22Rv1 (cell line): ENCODE data around the gene GALM.
"Not testable (repeated sequence)": the region's sequence is repeated elsewhere in the genome, so short reads cannot be mapped to it uniquely, and the experiment has no call there.

ENCODE experiments used
- H3K27ac ChIP-seq: fragments of 450-650 bp; 2 replicates; pipeline ENCODE4 v1.5.1; 2017
- ZFX ChIP-seq: fragments of 450-650 bp; IDR thresholded peaks from 2 replicates; pipeline ENCODE4 v1.6.1; 2017; ENCODE audit warnings: antibody characterized with exemption, borderline replicate concordance
- TF ChIP-seq, protein P1 (sequence below): fragments of 450-650 bp; IDR thresholded peaks from 2 replicates; pipeline ENCODE4 v1.5.1; 2017; ENCODE audit warnings: mild to moderate bottlenecking

GALM gene

DNA sequence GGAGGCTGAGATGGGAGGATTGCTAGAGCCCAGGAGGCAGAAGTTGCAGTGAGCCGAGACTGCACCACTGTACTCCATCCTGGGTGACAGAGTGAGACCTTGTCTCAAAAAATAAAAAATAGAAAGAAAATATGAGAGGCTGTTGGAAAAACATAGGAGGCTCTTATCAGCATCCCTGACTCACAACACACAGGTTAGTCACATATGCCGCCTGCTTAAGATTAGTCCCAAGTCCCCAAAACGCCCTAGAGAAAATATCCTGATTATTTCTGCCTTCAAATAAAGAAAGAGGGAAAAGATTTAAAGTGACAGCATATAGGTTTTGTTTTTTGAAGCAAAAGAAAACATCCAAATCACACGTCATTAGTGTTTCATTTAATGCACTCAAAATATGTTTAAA lies 29.8 kb upstream of the GALM start:
- H3K27ac ChIP-seq: no peak overlapping the region
- no peak for TF ChIP-seq ZFX
- TF ChIP-seq, protein P1, sequence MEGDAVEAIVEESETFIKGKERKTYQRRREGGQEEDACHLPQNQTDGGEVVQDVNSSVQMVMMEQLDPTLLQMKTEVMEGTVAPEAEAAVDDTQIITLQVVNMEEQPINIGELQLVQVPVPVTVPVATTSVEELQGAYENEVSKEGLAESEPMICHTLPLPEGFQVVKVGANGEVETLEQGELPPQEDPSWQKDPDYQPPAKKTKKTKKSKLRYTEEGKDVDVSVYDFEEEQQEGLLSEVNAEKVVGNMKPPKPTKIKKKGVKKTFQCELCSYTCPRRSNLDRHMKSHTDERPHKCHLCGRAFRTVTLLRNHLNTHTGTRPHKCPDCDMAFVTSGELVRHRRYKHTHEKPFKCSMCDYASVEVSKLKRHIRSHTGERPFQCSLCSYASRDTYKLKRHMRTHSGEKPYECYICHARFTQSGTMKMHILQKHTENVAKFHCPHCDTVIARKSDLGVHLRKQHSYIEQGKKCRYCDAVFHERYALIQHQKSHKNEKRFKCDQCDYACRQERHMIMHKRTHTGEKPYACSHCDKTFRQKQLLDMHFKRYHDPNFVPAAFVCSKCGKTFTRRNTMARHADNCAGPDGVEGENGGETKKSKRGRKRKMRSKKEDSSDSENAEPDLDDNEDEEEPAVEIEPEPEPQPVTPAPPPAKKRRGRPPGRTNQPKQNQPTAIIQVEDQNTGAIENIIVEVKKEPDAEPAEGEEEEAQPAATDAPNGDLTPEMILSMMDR: no peak

DNA sequence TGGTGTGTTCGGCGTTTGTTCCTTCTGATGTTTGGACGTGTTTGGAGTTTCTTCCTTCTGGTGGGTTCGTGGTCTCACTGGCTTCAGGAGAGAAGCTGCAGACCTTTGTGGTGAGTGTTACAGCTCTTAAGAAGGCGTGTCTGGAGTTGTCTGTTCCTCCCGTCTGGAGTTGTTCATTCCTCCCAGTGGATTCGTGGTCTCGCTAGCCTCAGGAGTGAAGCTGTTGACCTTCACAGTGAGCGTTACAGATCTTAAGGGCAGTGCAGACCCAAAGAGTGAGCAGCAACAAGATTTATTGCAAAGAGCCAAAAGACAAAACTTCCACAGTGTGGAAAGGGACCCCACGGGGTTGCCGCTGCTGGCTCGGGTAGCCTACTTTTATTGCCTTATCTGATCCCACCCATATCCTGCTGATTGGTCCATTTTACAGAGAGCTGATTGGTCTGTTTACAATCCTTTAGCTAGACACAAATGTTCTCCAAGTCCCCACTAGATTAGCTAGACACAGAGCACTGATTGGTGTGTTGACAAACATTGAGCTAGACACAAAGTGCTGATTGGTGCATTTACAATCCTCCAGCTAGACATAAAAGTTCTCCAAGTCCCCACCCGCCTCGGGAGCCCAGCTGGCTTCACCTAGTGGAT lies 23.4 kb upstream of the GALM start:
- H3K27ac ChIP-seq: not testable (repeated sequence)

DNA sequence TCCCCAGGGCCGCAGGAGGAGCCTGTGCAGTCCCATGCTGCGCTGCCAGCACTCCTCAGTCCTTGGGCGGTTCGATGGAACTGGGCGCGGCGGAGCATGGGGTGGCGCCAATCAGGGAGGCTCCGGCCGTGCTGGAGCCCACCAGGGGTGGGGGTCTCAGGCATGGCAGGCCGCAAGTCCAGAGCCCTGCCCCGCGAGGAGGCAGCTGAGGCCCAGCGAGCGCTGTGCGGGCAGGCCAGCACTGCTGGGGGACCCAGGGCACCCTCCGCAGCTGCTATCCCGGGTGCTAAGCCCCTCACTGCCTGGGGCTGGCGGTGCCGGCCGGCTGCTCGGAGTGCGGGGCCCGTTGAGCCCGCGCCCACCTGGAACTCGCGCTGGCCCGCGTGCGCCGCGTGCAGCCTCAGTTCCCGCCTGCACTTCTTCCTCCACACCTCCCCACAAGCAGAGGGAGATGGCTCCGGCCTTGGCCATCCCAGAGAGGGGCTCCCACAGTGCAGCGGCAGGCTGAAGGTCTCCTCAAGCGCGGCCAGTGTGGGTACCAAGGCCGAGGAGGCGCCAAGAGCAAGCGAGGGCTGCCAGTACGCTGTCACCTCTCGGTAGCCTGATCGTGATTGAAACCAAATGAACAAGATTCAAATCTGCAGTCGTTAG lies 22.8 kb upstream of the GALM start:
- no peak for TF ChIP-seq ZFX
- TF ChIP-seq, protein P1: no peak
- no peak overlapping the region for H3K27ac ChIP-seq

DNA sequence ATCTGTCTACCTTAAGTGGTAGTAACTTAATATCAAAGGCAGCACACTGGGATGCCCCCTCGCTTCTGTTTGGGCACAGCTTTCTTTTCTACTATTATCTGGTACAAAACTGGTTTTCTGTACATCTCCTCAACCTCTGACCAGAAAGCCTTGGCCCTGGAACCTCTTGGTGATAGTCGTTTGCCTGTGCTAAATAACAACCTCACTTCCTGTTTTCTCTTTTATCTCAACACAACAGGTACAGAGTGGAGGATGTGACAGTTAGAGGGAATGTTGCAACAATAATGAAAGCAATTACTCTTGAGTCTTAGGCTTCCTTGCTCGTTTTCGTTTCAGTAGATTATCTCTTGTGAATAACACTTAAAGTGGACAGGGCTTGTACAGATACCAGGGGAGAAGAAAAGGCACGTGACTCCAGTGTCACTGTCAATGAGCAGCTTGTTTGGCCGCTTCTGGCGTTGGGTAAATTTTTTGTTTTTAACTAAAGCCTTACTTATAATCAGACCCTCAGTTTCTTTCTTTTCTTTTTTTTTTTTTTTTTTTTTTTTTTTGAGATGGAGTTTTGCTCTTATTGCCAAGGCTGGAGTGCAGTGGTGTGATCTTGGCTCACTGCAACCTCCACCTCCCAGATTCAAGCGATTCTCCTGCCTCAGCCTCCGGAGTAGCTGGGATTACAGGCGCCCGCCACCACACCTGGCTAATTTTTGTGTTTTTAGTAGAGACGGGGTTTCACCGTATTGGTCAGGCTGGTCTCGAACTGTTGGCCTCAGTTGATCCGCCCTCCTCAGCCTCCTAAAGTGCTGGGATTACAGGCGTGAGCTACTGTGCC lies 22.0 kb upstream of the GALM start:
- H3K27ac ChIP-seq: not testable (repeated sequence)

DNA sequence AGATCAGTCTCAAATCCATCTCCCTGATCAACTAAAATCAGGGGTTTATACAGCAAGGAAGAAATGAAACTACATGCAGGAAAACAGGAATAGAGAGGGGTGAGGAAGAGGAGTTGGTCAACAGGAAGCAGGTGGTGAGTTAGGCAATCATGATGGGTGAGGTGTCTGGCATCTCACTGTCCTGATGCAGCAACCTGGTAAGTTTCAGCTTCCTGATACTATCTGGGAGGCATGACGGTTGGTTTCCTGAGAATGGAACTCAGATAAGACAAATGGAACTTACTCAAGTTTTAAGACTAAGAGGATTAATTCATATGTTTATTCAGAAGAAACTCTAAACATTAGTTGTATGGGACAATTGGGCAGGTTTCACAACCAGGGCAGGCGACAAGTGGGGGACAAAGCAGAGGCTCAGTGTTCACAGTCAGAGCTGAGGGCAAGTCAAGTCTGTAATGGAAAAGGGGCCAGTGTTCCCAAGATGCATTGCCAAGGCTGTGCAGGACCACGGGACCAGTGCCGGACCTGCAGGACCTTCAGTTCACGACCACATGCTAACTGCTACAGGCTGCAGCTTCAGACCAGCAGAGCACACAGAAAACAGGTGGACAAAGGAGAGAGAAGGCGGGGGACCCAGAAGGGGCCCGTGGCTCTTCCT lies 17.7 kb upstream of the GALM start:
- TF ChIP-seq ZFX: no peak
- TF ChIP-seq, protein P1: no peak
- H3K27ac ChIP-seq: no peak overlapping the region

DNA sequence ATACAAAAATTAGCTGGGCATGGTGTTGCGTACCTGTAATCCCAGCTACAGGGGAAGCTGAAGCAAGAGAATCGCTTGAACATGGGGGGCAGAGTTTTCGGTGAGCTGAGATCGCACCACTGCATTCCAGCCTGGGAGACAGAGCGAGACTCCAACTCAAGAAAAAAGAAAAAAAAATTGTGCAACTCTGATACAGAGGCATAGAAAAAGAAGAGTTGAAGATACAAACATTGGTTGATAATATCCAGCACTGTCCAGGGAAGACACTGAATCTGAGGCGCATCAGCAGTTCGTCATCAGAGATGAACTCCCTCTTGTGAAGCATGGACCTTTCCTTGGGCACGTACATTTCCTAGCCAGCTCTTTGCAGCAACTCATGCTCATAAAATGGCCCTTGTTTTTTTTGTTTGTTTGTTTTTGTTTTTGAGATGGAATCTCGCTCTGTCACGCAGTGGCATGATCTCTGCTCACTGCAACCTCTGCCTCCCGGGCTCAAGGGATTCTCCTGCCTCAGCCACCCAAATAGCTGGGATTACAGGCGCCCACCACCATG lies 16.7 kb upstream of the GALM start:
- TF ChIP-seq ZFX: no peak
- TF ChIP-seq, protein P1: no peak
- H3K27ac ChIP-seq: no peak overlapping the region

DNA sequence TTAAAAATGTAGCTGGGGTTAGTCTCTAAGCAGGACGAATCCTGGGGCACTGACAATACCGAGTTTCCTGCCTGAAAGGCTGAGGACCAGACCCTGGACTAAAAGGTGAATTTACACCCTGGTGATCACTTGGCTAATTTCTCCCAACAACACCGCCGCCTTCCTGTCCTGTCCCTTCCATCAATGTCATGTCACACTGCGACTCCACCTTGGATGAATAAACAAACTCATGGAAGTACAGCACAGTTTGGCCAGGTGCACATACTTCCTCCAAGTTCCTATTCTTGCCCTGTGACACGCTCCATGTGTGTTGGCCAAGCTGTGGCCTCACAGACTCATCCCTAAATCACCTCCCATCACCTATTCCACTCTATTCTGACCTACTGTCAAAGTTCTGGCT lies 15.9 kb upstream of the GALM start:
- H3K27ac ChIP-seq: no peak overlapping the region
- no peak for TF ChIP-seq ZFX
- TF ChIP-seq, protein P1: no peak
